SK-N-SH (cell line): ENCODE measurements around the gene MGA.

Source experiments
- GATA2 ChIP-seq: sonication (generic); formaldehyde crosslinking; IDR thresholded peaks from 2 replicates; pipeline ENCODE4 v1.5.0; 2020; ENCODE audit warnings: mild to moderate bottlenecking, missing genetic modification reagents
- JUND ChIP-seq: IDR thresholded peaks from 2 replicates; pipeline ENCODE4 v1.4.0; 2012
- NRF1 ChIP-seq: IDR thresholded peaks from 2 replicates; pipeline ENCODE4 v1.6.1; 2012; ENCODE audit warnings: low read depth, mild to moderate bottlenecking, low read length
- POLR2AphosphoS5 ChIP-seq: IDR thresholded peaks from 2 replicates; pipeline ENCODE4 v1.6.1; 2012; ENCODE audit warnings: low read depth, low read length
- TF ChIP-seq, protein P1 (sequence below): fragments of 200-600 bp; sonication (generic); IDR thresholded peaks from 2 replicates; pipeline ENCODE4 v1.6.1; 2017; ENCODE audit warnings: antibody characterized with exemption, mild to moderate bottlenecking, moderate library complexity
- TF ChIP-seq, protein P2 (sequence below): IDR thresholded peaks from 2 replicates; pipeline ENCODE4 v1.4.0; 2012; ENCODE audit warnings: low read depth
- TF ChIP-seq, protein P3 (sequence below): IDR thresholded peaks from 2 replicates; pipeline ENCODE4; 2012

DNA sequence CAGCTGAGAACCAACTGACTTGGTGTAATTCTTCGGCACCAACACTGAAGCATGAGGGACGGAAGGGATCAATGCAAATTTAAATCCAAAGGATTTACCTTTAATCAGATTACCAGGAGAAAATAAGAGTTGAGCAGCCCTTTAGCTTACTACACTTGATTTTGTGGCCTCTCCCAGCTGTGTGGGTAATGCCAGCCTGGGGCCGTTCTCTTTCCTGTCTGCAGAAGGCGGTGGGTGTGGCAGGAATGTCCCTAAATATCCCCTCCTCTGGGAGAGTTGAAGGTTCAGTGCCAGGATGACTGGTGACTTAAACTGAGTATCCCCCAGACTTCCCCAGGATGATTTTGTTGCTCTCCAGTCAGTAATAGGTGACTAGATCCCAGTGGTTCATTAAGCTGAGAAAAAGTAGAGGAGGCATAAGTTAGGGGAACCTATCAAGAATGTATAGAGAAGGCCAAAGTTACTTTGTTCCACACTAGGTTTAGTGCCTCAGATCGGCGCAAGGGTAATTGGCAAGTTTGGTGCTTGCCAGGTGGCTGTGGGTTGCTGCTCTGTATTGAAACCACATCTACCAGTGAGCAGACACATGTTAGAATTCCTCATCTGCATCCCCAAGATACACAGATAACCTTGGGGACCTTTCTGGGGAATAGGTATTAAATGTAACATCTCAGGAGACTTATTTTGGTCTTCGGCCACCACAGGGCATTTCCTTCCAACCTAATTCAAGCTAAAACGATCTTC, 137.2 kb downstream of the MGA start:
- TF ChIP-seq, protein P1, sequence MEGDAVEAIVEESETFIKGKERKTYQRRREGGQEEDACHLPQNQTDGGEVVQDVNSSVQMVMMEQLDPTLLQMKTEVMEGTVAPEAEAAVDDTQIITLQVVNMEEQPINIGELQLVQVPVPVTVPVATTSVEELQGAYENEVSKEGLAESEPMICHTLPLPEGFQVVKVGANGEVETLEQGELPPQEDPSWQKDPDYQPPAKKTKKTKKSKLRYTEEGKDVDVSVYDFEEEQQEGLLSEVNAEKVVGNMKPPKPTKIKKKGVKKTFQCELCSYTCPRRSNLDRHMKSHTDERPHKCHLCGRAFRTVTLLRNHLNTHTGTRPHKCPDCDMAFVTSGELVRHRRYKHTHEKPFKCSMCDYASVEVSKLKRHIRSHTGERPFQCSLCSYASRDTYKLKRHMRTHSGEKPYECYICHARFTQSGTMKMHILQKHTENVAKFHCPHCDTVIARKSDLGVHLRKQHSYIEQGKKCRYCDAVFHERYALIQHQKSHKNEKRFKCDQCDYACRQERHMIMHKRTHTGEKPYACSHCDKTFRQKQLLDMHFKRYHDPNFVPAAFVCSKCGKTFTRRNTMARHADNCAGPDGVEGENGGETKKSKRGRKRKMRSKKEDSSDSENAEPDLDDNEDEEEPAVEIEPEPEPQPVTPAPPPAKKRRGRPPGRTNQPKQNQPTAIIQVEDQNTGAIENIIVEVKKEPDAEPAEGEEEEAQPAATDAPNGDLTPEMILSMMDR, result no peak
- TF ChIP-seq, protein P2, sequence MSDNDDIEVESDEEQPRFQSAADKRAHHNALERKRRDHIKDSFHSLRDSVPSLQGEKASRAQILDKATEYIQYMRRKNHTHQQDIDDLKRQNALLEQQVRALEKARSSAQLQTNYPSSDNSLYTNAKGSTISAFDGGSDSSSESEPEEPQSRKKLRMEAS, result no peak
- TF ChIP-seq, protein P3, sequence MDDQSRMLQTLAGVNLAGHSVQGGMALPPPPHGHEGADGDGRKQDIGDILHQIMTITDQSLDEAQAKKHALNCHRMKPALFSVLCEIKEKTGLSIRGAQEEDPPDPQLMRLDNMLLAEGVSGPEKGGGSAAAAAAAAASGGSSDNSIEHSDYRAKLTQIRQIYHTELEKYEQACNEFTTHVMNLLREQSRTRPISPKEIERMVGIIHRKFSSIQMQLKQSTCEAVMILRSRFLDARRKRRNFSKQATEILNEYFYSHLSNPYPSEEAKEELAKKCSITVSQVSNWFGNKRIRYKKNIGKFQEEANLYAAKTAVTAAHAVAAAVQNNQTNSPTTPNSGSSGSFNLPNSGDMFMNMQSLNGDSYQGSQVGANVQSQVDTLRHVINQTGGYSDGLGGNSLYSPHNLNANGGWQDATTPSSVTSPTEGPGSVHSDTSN, result no peak
- TF ChIP-seq NRF1, result no peak
- no peak for TF ChIP-seq JUND
- no peak for TF ChIP-seq POLR2AphosphoS5
- no peak for TF ChIP-seq GATA2 (CRISPR knock-in tag)
